GM21423 (cell line): ENCODE measurements around the gene GATAD2A.

Experiments used
- ATAC-seq: cut with Tn5 transposase; IDR thresholded peaks from one replicate; pipeline ENCODE4 v1.9.1; 2021; ENCODE audit warnings: mild to moderate bottlenecking, moderate library complexity; ENCODE audit not compliant: unreplicated experiment

GATAD2A gene

DNA sequence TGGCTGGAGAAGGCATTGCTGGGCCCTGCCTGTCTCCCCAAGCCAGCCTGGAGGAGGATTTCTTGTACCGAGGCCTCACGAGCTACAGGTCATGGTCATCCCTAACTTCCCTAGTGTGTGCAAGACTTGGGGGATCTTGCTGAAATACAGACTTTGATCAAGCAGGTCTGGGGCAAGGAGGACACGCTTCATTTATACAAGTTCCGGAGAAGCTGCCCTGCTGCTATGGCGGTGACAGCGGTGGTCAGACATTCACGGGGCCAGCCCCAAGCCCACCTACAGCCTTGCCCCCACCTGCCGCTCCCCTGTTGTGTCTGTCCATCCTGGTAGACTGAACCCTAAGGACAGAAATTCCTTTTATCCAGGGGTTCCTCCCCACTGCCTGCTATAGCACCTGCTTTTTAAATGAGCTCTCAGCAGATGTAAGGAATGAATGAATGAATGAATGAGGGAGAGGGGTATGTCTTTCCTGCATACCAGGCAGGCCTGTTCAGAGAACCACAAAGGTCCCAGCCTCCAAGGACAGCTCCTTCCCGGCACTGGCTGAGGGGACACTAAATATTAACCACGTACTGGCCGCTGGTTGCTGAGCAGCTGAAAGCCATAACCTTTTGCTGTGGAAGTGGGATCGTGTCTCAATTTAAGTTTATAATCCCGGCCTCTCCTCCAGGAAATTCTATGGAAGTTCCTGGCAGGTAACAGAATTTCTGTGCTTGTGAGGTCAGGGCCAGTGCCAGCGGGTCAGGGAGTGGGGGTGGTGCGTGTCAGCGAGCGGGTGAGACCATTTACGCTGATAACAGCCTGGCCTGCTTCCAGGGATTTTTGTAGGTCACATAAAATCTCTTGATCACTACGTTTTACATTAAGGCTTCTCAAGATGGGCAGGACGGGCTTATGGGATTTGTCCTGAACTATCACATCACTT is 82.7 kb downstream of the GATAD2A start:
- no peak for ATAC-seq

DNA sequence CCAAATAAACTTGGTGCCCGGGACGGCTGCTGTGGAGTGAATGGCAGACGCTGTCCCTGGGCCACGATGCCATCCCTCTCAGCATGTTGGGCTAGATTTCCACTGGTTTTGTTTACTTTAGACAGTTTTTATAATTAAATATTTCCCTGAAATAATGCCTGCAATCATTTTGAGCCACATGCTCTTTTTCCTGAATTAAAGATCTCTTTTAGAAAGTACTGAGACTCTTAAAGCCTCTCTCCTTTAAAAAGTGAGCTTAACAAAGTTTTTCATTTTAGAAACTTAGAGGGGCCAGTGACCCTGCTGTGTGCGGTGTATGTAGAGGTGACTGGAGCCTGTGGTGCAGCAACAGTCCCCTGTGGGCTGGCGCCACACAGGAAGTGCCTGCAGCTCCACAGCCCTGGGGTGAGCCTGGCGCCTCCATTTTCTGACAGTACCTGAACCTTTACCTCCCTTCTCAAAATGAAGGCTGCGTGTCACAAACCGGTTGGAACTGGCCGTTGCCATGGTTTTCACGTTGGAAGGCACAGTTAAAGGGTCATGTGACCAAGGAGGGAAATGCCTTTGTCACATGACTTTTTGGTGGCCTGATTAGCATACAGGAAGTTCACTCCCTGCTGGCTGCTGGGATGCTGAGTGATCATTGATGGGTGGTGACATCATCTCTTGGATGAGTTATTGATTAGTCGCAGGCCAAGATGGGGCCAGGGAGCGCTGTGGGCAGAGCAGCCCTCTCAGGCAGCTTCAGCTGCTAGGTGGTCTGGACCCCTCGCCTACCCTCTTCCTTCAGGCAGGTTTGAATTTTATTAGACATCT is 83.6 kb downstream of the GATAD2A start:
- ATAC-seq = peak; percentile 59

DNA sequence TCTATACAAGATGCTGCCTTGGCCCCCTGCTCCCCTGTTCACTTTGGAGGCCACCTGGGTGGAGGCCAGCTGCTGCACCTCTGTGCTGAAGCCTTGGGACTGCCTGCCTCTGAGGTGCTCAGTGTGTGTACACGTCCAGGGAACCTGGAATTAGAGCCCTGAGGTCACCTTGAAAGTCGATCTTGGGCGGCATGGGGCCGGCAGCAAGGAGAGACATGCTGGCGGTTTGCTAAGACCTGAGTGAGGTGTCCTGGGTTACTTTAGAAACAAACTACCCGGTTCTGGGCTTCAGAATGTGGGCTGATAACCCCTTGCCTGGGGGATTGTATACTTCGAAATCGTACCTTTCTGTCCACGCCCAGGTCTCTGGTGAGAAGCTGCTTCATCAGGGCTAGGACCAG is 84.3 kb downstream of the GATAD2A start:
- no peak for ATAC-seq

DNA sequence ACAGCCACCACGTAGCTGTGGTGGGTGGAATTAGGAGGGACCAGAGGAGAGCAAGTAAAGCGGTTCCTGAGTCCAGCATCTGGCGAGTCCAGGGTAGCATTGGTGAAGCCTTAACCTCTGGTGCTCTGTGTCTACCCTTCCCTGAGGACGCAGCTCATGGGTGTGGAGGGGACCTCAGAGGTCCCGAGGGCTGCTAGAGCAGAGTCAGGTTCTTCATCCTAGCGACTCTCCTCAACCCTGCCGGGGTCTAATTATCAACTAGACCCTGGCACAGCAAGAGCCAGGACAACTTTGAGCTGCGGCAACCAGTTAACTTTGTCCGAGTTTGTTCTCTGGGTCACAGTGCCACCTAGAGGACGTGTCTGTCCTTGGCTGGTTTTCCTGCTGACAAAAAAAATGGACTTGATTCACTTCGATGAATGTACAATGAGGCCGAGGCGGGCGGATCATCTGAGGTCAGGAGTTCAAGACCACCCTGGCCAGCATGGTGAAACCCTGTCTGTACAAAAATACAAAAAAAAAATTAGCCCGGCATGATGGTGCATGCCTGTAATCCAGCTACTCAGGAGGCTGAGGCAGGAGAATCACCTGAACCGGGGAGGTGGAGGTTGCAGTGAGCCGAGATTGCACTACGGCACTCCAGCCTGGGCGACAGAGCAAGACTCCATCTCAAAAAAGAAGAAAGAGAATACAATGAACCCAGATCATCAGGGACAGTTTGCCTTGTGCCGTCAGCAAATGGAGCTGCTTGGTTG is 84.9 kb downstream of the GATAD2A start:
- ATAC-seq = no peak

DNA sequence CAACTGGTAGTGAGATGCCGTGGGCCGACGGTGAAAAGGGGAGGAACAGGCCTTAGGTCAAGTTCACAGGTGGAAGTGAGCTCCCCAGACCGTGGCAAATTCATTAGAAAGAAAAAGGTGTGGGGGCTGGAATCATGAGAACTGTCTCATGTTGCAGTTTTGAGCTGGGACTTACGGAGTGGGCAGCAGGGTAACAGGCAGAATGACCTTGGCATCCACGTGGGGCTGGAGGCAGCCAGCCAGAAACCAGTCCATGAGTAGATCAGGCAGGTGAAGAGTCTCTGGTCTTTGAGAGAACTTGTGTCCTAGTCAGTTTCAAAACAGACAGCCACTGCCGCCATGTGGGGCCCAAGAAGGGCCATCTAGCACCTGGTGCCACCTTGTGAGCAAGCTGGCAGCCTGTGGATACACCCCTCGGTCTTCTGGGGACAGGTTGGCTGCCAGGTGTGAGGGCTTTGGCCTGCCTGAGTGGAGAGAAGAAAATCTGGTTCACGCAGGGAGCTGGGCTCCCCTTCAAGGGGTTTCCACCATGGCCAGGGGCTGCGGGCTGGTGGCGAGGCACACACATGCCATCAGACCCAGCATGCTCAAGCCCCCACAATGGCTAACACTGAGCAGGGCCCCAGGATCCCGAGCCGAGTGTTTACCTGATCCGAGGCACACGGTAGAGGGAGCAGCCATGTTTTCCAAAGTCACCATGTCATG is 86.0 kb downstream of the GATAD2A start:
- ATAC-seq = no peak

DNA sequence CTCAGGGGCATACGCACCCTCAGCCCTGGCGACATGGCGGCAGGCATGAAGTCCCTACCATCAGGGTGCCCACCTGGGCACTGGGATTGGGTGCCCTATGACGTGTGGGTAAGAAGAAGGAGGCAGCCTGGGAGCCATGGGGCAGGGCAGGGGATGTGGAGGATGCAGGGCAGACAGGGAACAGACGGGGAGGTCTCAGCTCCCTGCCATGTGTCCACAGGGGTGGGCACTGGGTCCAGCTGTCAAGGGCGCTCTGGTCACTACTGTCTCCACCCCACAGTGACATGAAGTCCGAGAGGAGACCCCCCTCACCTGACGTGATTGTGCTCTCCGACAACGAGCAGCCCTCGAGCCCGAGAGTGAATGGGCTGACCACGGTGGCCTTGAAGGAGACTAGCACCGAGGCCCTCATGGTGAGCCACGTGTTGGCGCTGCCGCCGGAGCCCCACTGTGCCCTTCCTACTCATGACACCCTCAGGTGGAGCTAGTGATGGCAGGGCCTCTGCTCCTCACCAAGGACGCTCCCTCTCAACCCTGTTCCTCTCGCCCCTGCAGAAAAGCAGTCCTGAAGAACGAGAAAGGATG is 86.6 kb downstream of the GATAD2A start:
- no peak for ATAC-seq

DNA sequence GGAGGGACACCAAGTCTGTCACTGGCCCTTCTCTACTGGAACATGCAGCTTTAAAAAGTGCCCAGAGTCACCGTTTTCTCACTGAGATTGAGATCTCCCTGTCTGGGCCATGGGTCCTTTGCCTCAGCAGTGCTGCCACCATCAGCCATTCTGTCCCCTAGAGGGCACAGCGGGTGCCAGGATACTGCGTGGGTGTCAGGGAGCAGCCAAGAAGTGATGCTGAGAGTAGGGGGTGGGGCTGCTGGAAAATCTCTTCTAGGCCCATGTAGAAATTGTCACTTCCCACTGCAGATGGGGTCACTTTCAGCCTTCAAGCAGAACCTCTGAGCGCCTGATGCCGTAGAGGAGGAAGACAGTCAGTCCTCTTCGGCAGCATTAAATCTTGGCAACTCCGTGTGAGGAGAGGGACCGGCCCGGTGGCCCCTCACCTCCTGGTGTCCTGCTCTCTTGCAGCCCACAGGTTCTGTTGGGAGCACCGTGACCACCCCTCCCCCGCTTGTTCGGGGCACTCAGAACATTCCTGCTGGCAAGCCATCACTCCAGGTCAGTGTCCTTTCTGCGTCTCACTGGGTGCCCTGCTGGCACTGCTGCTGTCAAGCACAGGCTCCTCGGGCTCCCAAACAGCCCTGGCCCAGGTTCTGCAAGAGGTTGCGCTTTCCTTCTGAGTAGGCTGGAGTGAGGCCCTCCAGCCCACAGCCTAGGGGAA is 88.5 kb downstream of the GATAD2A start:
- no peak for ATAC-seq

DNA sequence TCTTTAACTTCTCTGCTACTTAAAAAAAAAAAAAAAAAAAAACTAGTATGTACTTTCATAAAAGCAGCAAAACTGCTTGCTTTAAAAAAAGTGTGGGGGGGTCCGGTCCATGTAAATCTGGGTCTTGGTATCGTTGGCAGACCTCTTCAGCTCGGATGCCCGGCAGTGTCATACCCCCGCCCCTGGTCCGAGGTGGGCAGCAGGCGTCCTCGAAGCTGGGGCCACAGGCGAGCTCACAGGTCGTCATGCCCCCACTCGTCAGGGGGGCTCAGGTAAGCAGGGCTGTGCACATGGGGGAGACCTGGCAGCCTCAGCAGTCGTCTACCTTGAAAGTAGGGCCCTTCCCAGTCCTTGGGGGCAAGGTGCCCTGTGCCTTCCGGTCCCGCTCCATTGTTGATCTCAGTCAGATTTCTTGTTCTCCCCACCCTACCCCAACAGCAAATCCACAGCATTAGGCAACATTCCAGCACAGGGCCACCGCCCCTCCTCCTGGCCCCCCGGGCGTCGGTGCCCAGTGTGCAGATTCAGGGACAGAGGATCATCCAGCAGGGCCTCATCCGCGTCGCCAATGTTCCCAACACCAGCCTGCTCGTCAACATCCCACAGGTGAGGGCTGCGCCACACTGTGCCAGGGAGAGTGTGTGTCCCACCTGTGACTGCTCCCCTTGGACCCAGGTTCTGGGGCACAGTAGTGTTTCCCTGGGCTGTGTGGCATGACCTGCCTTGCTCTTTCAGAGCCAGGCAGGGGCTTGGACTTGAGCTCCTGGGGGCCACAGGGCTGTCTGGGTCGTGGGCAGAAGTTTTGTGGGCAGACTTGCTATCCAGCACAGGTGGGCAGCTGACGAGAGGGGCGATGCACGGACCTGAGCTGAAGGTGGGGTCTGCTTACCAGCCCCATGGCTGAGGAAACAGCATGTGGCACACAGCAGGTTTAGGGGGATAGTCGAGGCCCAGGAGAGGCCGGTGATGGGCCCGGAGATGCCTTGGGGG is 90.4 kb downstream of the GATAD2A start:
- ATAC-seq = no peak

DNA sequence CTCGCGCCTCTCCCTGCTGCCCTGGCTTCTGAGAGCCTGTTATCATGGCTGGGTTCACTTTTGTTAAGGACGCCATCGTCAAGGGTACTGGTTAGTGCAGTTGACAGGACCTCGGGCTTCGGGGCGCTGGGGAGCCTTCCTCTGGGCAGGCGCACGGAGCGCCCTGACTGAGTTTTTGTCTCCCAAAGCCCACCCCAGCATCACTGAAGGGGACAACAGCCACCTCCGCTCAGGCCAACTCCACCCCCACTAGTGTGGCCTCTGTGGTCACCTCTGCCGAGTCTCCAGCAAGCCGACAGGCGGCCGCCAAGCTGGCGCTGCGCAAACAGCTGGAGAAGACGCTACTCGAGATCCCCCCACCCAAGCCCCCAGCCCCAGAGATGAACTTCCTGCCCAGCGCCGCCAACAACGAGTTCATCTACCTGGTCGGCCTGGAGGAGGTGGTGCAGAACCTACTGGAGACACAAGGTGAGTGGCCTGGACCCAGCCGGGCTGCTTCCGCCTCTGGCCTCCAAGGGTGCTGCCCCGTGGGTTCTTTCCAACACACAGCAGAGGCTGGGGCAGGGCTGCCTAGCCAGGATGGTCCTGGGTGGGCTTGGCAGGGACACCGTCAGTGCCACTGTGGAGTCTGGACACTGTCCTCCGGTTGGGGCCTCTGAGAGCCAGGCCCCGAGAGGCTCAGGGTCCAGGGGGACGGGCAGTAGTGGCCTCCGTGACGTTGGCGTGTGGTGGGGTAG is 92.9 kb downstream of the GATAD2A start:
- no peak for ATAC-seq

DNA sequence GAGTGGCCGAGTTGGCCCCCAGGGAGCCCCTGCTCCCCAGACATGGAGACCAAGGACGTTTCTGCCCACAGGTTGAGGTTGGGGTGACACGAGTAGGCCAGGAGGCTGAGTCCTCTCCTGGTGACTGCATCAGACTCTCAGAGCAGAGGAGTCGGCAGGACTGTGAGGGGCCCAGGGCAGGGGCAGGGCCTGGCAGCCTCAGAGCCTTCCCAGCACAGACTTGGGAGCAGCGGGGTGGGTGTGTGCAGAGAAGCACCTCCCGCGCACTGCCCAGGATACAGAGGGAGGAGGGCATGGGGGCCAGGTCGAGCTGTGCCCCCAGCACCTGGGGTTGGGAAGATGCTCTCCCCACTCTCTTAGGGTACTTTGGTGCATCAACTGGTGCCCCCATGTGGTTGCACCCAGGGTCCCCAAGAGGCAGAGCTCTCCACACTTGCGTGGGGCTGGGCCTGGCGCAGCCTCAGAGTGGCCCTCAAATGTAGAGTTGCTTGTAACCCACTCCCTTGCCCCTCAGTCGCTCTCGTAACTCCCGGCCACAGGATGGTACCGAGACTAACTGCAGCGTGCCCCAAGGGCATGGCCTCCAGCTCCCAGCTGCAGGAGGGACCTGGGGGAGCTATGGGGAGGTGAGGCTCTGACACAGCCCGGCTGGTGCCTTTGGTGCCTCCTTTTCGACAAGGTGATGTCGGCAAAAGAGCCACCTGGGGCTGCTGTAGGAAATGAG is 94.0 kb downstream of the GATAD2A start:
- no peak for ATAC-seq

DNA sequence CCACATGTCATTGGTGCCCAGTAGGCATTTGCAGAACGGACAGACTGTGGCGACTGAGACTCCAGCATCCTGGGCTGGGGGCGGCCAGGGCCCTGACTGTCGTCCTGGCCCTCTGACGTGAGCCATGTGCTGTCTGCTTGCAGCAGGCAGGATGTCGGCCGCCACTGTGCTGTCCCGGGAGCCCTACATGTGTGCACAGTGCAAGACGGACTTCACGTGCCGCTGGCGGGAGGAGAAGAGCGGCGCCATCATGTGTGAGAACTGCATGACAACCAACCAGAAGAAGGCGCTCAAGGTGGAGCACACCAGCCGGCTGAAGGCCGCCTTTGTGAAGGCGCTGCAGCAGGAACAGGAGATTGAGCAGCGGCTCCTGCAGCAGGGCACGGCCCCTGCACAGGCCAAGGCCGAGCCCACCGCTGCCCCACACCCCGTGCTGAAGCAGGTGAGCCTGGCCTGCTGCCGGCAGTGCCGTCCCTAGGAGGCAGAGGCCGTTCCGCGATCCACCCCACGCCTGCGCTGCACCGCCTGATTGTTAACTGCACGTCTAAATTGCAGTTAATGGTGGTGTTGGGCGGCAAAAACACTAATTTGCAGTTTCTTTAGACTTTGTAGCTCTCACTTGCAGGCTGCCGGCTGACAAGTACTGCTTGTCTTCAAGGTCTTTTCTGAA is 95.6 kb downstream of the GATAD2A start:
- ATAC-seq = no peak

DNA sequence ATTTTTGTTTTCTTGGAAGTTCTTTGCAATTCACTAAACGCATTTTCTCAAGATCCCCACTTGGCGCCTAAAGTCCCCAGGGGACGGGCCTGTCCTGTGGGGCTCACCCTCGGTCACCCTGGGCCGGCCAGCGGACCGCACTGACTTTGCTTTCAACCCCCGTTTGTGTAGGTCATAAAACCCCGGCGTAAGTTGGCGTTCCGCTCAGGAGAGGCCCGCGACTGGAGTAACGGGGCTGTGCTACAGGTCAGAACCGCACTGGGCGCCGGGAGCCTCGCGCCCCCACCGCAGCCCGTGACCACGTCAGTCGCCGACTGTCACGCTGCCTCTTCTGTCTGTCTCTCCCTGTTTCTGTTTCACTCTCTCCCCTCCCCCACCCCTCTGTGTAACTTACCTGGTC is 96.3 kb downstream of the GATAD2A start:
- ATAC-seq = no peak

DNA sequence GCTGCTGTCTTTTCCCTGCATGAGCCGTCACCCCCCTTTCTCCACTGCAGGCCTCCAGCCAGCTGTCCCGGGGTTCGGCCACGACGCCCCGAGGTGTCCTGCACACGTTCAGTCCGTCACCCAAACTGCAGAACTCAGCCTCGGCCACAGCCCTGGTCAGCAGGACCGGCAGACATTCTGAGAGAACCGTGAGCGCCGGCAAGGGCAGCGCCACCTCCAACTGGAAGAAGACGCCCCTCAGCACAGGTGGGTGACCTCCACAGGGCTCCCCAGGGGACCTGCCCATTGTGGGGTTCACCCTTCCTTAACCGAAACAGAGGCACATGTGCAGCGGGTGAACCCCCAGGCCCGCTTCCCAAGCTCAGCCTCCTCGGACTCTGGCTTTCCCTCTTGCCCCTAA is 96.8 kb downstream of the GATAD2A start:
- no peak for ATAC-seq

DNA sequence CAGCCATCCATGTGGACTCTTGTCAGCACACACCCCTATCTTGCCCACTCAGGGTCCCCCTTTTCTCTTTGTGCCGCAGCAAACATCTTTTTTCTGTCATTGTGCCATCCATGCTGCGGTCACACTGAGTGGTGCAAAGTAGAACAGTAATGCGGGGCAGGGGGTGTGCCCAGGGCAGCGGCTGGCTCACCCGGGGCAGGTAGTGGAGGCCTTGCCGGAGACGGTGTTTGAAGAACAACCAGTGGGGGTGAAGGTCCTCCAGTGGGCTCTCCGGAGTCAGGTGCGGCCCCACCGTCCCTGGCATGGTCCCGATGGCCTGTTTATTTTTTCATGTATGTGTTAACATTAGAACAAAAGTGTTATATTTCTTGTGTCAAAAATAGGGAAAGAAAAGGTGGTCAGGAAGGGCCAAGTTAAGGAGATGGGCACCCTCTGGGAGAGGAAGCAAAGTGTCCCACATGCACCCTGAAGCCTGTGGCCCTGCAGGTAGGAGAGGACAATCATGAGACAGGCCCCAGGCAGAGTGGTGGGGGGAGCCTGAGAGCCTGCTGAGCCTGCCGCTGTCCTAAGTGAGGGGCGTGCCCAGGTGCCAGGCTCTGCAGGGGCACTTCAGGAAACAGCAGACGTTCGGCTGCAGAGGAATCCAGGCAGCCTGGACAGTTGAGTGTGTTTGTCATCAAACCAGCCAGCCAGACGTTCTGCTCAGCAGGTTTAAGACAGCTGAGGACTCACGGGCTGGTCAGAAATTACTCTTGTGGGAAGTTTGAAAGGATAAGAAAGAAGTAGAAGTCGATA is 97.5 kb downstream of the GATAD2A start:
- no peak for ATAC-seq

DNA sequence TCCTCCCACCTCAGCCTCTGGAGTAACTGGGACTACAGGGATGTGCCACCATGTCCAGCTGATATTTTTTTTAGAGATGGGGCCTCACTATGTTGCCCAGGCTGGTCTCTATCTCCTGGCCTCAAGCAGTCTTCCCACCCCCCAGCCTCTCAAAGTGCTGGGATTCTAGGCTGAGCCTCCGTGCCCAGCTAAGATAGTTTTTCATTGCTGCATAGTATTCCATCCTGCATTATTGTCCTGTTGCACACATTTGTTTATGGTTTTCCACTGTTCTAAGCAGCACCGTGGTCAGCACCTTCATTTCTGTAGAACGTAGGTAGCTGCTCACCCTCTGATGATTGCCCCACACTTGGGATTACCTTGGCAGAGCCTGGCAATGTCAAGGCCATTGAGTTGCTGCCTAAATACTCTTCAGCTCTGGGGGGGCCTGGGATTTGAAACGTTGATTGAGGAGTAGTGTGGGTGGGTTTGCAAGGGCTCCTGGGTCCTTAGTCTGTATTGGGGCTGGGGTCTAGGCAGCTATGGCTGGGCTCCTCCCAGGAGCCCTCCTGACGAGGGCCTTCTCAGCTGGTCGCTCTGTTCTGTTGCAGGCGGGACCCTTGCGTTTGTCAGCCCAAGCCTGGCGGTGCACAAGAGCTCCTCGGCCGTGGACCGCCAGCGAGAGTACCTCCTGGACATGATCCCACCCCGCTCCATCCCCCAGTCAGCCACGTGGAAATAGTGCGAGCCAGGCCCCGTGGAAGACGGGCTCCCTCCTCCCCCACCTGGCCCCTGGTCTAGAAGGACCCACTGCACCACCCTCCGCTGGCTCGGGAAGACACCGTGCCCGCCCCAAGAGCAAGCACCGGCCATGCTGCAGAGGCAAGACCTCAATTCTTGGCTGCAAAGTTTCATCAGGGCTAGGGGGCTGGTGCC is 99.5 kb downstream of the GATAD2A start:
- ATAC-seq = no peak
